Esophagus (tissue), 2 donors: Measurements from ENCODE around the gene RTP5. TPM values are rescaled to one million over a fixed set of nuclear protein-coding genes. Genes with fewer than 3 reads are reported as not detected.

Experiments
- H3K27ac ChIP-seq, 2 donors: one replicate each; pipeline ENCODE4 v1.5.1; 2013; ENCODE audit warnings: low read depth in 2 of 2, mild to moderate bottlenecking in 2 of 2, inconsistent platforms in 1 of 2, low read length in 1 of 2, moderate library complexity in 1 of 2
- H3K27me3 ChIP-seq, 2 donors: one replicate each; pipeline ENCODE4 v1.6.1; 2013; ENCODE audit warnings: low read length in 2 of 2, control low read depth in 1 of 2, mild to moderate bottlenecking in 1 of 2; ENCODE audit not compliant: insufficient read depth in 2 of 2, control insufficient read depth in 1 of 2
- H3K36me3 ChIP-seq, 2 donors: one replicate each; pipeline ENCODE4 v1.6.1; 2013; ENCODE audit warnings: low read length in 1 of 2; ENCODE audit not compliant: control insufficient read depth in 2 of 2, insufficient read depth in 2 of 2
- H3K4me1 ChIP-seq, 2 donors: one replicate each; pipeline ENCODE4 v1.6.1; 2013; ENCODE audit warnings: low read length in 1 of 2; ENCODE audit not compliant: control insufficient read depth in 2 of 2, insufficient read depth in 2 of 2
- H3K4me3 ChIP-seq, 2 donors: one replicate each; pipeline ENCODE4 v1.5.1; 2013; ENCODE audit warnings: low read length in 2 of 2, mild to moderate bottlenecking in 2 of 2, low read depth in 1 of 2, moderate library complexity in 1 of 2
- H3K9me3 ChIP-seq, 2 donors: one replicate each; pipeline ENCODE4 v1.6.1; 2013; ENCODE audit warnings: mild to moderate bottlenecking in 2 of 2, low read depth in 1 of 2, low read length in 1 of 2, moderate library complexity in 1 of 2; ENCODE audit not compliant: control insufficient read depth in 2 of 2, insufficient read depth in 1 of 2
- WGBS, 2 donors: extraction: QIAGEN DNeasy Blood & Tissue Kit; methylation state at CpG; one replicate each; pipeline ENCODE4 v1.1.7; 2013; 5-methylcytosine and 5-hydroxymethylcytosine counted together
- polyA plus RNA-seq, 2 donors: library from polyadenylated mRNA; stranded (reverse); fragments of 200-250 nt; gene quantifications; one replicate each; pipeline ENCODE4 v1.2.3, GENCODE V29; 2013
- donor health status: healthy with polysubstance abuse.
- donor health status: Bipolar disorder and iron deficiency.

The RTP5 gene
- polyA plus RNA-seq, 2 donors = 0.06 to 0.28 TPM

- WGBS, 2 donors = 92 to 93% methylated on average over 16 of the region's 16 CpGs
- Histone ChIP-seq H3K27ac (no peak overlapping the region), H3K27me3 (no peaks in the 10 kb centered on the region), H3K4me3 (no peak overlapping the region), H3K4me1 (peaks cover 0 to 38% of the 10 kb centered on the region in 2 donors), H3K9me3 (no peaks in the 10 kb centered on the region), H3K36me3 (no peaks in the 10 kb centered on the region)
These were observed 23.7 kb downstream of the RTP5 start for GRCh38 chr2:241893265-241893664.

- WGBS, 2 donors = 67 to 79% methylated on average over 22 to 23 of the region's 23 CpGs
- peak overlapping the region in 1 of 2 donors; percentile 0 for H3K27ac ChIP-seq
- no peaks in the 10 kb centered on the region for H3K9me3 ChIP-seq
- H3K4me1 ChIP-seq = peaks cover 0 to 38% of the 10 kb centered on the region in 2 donors
- no peak overlapping the region for H3K4me3 ChIP-seq
- no peaks in the 10 kb centered on the region for H3K27me3 ChIP-seq
- no peaks in the 10 kb centered on the region for H3K36me3 ChIP-seq
These were observed 24.6 kb downstream of the RTP5 start for GRCh38 chr2:241894056-241894641.

GRCh38 chr2:241894681-241895426 is 25.3 kb downstream of the RTP5 start:
- Histone ChIP-seq H3K36me3 (no peaks in the 10 kb centered on the region), H3K4me1 (peaks cover 0 to 38% of the 10 kb centered on the region in 2 donors), H3K9me3 (no peaks in the 10 kb centered on the region), H3K4me3 (no peak overlapping the region), H3K27ac (peak overlapping the region in 1 of 2 donors; percentile 0), H3K27me3 (no peaks in the 10 kb centered on the region)
- 83 to 89% methylated on average over 24 to 28 of the region's 28 CpGs for WGBS, 2 donors

GRCh38 chr2:241895427-241895711 is 25.8 kb downstream of the RTP5 start:
- no peaks in the 10 kb centered on the region for H3K36me3 ChIP-seq
- H3K4me3 ChIP-seq = no peak overlapping the region
- H3K9me3 ChIP-seq = no peaks in the 10 kb centered on the region
- H3K27me3 ChIP-seq = no peaks in the 10 kb centered on the region
- H3K4me1 ChIP-seq = peaks cover under 1 to 37% of the 10 kb centered on the region in 2 donors
- WGBS, 2 donors = 76 to 85% methylated on average over 11 of the region's 11 CpGs
- H3K27ac ChIP-seq = peak overlapping the region in 1 of 2 donors; percentile 52

- Histone ChIP-seq H3K27ac (peak overlapping the region; percentile 52 to 69), H3K27me3 (no peaks in the 10 kb centered on the region), H3K4me3 (peak overlapping the region in 1 of 2 donors; percentile 0), H3K9me3 (no peaks in the 10 kb centered on the region), H3K36me3 (no peaks in the 10 kb centered on the region), H3K4me1 (peaks cover 3 to 32% of the 10 kb centered on the region in 2 donors)
- WGBS, 2 donors = 34 to 56% methylated on average over 25 to 26 of the region's 26 CpGs
These were observed 26.4 kb downstream of the RTP5 start for GRCh38 chr2:241895712-241896641.

GRCh38 chr2:241896746-241897201 is 27.2 kb downstream of the RTP5 start:
- Histone ChIP-seq H3K4me1 (peaks cover 3 to 30% of the 10 kb centered on the region in 2 donors), H3K9me3 (no peaks in the 10 kb centered on the region), H3K4me3 (no peak overlapping the region), H3K36me3 (no peaks in the 10 kb centered on the region), H3K27ac (no peak overlapping the region), H3K27me3 (no peaks in the 10 kb centered on the region)
- 83 to 86% methylated on average over 10 of the region's 10 CpGs for WGBS, 2 donors

- Histone ChIP-seq H3K27ac (no peak overlapping the region), H3K27me3 (no peaks in the 10 kb centered on the region), H3K4me3 (no peak overlapping the region), H3K4me1 (peaks cover 3 to 27% of the 10 kb centered on the region in 2 donors), H3K9me3 (no peaks in the 10 kb centered on the region), H3K36me3 (no peaks in the 10 kb centered on the region)
- WGBS, 2 donors = 80 to 88% methylated on average over 17 of the region's 17 CpGs
These were observed 27.8 kb downstream of the RTP5 start for GRCh38 chr2:241897231-241897916.

GRCh38 chr2:241898463-241899270 is 29.1 kb downstream of the RTP5 start:
- WGBS, 2 donors = 86 to 88% methylated on average over 30 of the region's 30 CpGs
- Histone ChIP-seq H3K27me3 (no peaks in the 10 kb centered on the region), H3K4me1 (peaks cover 9 to 22% of the 10 kb centered on the region in 2 donors), H3K27ac (no peak overlapping the region), H3K36me3 (no peaks in the 10 kb centered on the region), H3K4me3 (no peak overlapping the region), H3K9me3 (no peaks in the 10 kb centered on the region)
